ENCODE results near the gene JAKMIP3.

DNA sequence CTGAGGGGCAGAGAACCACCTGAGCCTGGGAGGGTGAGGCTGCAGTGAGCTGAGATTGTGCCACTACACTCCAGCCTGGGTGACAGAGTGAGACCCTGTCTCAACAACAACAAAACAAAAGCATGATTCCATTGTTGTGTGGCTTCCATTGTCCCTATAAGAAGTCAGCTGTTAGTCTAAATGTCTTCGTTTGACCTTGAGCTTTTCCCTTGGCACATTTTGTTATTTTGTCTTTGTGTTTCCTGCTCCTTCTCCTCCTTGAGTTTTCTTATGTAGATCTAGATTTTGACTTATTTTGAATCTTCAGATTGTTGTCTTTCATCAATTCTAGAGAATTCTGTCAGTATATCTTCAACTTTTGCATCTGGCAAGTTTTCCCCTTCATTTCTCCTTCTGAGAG is 13.6 kb upstream of the JAKMIP3 start:
- TF ChIP-seq, protein P1, sequence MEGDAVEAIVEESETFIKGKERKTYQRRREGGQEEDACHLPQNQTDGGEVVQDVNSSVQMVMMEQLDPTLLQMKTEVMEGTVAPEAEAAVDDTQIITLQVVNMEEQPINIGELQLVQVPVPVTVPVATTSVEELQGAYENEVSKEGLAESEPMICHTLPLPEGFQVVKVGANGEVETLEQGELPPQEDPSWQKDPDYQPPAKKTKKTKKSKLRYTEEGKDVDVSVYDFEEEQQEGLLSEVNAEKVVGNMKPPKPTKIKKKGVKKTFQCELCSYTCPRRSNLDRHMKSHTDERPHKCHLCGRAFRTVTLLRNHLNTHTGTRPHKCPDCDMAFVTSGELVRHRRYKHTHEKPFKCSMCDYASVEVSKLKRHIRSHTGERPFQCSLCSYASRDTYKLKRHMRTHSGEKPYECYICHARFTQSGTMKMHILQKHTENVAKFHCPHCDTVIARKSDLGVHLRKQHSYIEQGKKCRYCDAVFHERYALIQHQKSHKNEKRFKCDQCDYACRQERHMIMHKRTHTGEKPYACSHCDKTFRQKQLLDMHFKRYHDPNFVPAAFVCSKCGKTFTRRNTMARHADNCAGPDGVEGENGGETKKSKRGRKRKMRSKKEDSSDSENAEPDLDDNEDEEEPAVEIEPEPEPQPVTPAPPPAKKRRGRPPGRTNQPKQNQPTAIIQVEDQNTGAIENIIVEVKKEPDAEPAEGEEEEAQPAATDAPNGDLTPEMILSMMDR (tag by site-specific recombination; IDR thresholded peaks at IDR 0.05): no peak
- TF ChIP-seq, protein P2, sequence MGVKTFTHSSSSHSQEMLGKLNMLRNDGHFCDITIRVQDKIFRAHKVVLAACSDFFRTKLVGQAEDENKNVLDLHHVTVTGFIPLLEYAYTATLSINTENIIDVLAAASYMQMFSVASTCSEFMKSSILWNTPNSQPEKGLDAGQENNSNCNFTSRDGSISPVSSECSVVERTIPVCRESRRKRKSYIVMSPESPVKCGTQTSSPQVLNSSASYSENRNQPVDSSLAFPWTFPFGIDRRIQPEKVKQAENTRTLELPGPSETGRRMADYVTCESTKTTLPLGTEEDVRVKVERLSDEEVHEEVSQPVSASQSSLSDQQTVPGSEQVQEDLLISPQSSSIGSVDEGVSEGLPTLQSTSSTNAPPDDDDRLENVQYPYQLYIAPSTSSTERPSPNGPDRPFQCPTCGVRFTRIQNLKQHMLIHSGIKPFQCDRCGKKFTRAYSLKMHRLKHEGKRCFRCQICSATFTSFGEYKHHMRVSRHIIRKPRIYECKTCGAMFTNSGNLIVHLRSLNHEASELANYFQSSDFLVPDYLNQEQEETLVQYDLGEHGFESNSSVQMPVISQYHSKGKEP (tag by site-specific recombination; IDR thresholded peaks at IDR 0.05): no peak
- TF ChIP-seq, protein P3, sequence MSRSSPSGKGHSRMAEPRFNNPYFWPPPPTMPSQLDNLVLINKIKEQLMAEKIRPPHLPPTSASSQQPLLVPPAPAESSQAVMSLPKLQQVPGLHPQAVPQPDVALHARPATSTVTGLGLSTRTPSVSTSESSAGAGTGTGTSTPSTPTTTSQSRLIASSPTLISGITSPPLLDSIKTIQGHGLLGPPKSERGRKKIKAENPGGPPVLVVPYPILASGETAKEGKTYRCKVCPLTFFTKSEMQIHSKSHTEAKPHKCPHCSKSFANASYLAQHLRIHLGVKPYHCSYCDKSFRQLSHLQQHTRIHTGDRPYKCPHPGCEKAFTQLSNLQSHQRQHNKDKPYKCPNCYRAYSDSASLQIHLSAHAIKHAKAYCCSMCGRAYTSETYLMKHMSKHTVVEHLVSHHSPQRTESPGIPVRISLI (tag by site-specific recombination; IDR thresholded peaks at IDR 0.05): no peak
- TF ChIP-seq, protein P4, sequence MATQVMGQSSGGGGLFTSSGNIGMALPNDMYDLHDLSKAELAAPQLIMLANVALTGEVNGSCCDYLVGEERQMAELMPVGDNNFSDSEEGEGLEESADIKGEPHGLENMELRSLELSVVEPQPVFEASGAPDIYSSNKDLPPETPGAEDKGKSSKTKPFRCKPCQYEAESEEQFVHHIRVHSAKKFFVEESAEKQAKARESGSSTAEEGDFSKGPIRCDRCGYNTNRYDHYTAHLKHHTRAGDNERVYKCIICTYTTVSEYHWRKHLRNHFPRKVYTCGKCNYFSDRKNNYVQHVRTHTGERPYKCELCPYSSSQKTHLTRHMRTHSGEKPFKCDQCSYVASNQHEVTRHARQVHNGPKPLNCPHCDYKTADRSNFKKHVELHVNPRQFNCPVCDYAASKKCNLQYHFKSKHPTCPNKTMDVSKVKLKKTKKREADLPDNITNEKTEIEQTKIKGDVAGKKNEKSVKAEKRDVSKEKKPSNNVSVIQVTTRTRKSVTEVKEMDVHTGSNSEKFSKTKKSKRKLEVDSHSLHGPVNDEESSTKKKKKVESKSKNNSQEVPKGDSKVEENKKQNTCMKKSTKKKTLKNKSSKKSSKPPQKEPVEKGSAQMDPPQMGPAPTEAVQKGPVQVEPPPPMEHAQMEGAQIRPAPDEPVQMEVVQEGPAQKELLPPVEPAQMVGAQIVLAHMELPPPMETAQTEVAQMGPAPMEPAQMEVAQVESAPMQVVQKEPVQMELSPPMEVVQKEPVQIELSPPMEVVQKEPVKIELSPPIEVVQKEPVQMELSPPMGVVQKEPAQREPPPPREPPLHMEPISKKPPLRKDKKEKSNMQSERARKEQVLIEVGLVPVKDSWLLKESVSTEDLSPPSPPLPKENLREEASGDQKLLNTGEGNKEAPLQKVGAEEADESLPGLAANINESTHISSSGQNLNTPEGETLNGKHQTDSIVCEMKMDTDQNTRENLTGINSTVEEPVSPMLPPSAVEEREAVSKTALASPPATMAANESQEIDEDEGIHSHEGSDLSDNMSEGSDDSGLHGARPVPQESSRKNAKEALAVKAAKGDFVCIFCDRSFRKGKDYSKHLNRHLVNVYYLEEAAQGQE (tag by site-specific recombination; IDR thresholded peaks at IDR 0.05): no peak
- no peak for TF ChIP-seq ZNF76 (tag by site-specific recombination; IDR thresholded peaks at IDR 0.05; ENCODE audit: borderline replicate concordance, low read depth)
- TF ChIP-seq ZFHX2 (tag by site-specific recombination; conservative IDR thresholded peaks at IDR 0.05): no peak

All from HEK293 (cell line).